ENCODE data around the gene ZNF850.
"Not testable (repeated sequence)": the region's sequence is repeated elsewhere in the genome, so short reads cannot be mapped to it uniquely, and the experiment has no call there.

ZNF850 gene

GRCh38 chr19:36772311-36773222, at the start of gene ZNF850:
TSS of gene ZNF850 (minus strand) at chr19:36772807. CDS start at chr19:36762606, 10,201 bp downstream.
- peak; percentile 78 for DNase-seq (ENCODE audit: extremely low read depth, low read depth)
- TF ChIP-seq, protein P1, sequence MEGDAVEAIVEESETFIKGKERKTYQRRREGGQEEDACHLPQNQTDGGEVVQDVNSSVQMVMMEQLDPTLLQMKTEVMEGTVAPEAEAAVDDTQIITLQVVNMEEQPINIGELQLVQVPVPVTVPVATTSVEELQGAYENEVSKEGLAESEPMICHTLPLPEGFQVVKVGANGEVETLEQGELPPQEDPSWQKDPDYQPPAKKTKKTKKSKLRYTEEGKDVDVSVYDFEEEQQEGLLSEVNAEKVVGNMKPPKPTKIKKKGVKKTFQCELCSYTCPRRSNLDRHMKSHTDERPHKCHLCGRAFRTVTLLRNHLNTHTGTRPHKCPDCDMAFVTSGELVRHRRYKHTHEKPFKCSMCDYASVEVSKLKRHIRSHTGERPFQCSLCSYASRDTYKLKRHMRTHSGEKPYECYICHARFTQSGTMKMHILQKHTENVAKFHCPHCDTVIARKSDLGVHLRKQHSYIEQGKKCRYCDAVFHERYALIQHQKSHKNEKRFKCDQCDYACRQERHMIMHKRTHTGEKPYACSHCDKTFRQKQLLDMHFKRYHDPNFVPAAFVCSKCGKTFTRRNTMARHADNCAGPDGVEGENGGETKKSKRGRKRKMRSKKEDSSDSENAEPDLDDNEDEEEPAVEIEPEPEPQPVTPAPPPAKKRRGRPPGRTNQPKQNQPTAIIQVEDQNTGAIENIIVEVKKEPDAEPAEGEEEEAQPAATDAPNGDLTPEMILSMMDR (IDR thresholded peaks at IDR 0.05; ENCODE audit: low read depth, low read length), result no peak

GRCh38 chr19:36821758-36822157, 49.2 kb upstream of the ZNF850 start:
- no peak for DNase-seq (ENCODE audit: extremely low read depth, low read depth)
- TF ChIP-seq, protein P1 (IDR thresholded peaks at IDR 0.05; ENCODE audit: low read depth, low read length), result no peak

- no peak for DNase-seq (ENCODE audit: extremely low read depth, low read depth)
- TF ChIP-seq, protein P1 (IDR thresholded peaks at IDR 0.05; ENCODE audit: low read depth, low read length), result no peak
Measured at GRCh38 chr19:36819130-36819630, 46.6 kb upstream of the ZNF850 start.

DNA sequence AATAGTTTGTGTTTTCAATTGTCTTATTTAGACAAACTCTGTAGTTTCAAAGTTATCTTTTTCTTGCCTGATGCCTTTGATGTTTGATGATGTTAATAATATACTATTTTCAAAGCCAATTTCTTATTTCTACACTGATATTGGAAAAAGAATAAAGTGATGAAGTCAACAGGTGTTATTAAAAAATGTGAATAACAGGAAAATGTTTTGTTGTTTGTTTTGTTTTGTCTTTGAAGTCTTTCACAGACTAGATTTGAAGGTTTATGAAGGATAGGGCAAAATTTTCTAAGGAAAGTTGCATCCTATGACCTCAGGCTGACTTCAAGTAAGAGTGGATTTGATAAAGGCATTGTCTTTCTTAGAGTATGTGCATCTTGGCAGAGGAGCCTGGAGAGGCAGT, 34.4 kb upstream of the ZNF850 start:
- TF ChIP-seq, protein P1 (IDR thresholded peaks at IDR 0.05; ENCODE audit: low read depth, low read length), result no peak
- DNase-seq (ENCODE audit: extremely low read depth, low read depth), result no peak

DNA sequence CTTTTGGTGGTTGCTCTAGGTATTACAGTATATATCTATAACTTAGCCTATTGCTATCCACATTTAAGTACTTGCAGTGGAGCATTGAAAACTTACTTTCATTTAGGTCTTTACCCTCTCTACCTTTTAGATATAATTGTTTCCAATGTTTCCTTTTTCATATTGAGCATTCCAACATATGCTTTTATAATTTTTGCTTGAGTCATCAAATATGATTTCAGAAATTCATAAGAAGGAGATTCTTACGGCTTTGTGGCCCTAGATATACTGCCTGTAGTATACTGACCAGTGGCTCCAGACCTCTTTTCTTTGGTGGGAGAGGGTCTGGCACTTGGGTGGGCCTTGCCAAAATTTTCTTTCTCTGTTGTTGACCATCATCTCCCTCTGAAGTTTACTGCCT, 32.8 kb upstream of the ZNF850 start:
- TF ChIP-seq, protein P1 (IDR thresholded peaks at IDR 0.05; ENCODE audit: low read depth, low read length), result no peak
- DNase-seq (ENCODE audit: extremely low read depth, low read depth), result no peak

GRCh38 chr19:36797786-36798108, 25.1 kb upstream of the ZNF850 start:
- no peak for DNase-seq (ENCODE audit: extremely low read depth, low read depth)
- TF ChIP-seq, protein P1 (IDR thresholded peaks at IDR 0.05; ENCODE audit: low read depth, low read length), result no peak; the same call in 1 of the 2 replicates

- TF ChIP-seq, protein P1 (IDR thresholded peaks at IDR 0.05; ENCODE audit: low read depth, low read length), result no peak
- DNase-seq (ENCODE audit: extremely low read depth, low read depth), result no peak
Measured at GRCh38 chr19:36796714-36796992, 24.0 kb upstream of the ZNF850 start.

DNA sequence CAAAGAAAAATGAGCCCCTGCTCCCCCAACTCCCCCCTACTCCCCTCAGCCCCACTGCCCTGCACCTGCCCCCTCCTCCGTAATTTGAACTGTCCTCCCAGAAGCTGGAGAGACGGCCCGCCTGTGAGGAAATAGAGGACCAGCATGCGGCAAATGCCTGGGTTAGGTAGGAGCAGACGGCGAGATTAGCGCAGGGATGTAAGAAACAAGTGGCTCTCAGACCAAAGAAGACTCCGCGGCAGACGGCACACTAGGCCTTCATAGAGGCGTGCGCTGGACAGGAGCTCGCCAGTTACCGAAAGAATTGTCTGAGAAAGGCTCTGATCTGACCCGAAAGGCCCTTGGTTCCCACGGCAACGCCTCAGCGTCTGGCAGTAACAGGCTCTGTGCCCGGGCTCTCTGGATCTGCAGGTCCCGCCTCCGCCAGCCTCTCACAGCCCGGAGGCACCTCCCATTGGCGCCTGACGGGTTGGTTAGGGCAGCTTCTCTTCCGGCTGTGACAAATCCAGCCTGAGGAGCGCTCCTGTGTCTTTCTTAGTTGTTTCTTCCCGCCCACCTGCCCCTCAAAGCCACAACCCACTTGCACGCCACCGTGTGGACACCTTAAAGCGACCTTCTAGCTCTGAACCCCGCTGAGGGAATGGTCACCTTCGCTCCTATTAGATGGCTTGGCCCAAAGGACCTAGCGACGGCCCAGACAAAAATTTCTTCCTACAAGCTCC, 19.0 kb upstream of the ZNF850 start:
- not testable (repeated sequence) for DNase-seq (ENCODE audit: extremely low read depth, low read depth)
